ENCODE results near the gene ASF1A.

The ASF1A gene

DNA sequence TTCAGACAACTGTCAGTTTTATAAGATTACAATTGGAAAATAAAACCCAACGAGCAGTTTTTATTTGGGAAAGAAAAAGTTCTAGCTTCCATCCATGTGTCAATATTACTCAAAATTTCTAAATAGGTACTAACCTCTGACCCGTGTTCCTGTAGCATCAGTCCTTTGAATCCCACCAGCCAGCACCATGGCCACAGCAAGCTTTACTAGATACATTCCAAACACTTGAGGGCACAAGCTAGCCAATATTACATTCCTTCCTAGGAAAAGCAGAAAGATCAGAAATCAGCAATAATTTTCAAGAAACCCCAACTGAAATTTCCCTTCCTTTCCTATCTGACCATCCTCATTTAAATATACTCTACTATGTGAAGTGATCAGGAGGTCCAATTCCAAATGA, 19.2 kb downstream of the ASF1A start:
- no peak for DNase-seq (ENCODE audit: low spot score)

DNA sequence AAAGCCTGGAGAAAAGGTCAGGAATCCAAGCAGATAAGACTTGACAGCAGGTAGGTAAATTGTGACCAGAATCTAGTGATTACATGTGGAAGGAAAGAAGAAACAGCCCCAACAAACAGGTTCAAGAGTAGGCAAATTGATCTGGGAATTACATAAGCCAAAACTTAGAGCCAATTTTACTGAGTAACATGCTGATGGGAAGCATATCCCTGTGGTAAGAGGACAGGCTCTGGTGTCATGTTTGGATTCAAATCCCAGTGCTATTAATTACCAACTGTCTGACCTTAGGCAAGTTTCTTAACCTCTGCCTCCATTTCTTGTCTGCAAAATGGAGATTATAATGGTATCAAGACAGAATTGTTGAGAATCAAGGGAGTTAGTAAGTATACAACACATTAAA, 20.6 kb downstream of the ASF1A start:
- no peak for DNase-seq (ENCODE audit: low spot score)

DNA sequence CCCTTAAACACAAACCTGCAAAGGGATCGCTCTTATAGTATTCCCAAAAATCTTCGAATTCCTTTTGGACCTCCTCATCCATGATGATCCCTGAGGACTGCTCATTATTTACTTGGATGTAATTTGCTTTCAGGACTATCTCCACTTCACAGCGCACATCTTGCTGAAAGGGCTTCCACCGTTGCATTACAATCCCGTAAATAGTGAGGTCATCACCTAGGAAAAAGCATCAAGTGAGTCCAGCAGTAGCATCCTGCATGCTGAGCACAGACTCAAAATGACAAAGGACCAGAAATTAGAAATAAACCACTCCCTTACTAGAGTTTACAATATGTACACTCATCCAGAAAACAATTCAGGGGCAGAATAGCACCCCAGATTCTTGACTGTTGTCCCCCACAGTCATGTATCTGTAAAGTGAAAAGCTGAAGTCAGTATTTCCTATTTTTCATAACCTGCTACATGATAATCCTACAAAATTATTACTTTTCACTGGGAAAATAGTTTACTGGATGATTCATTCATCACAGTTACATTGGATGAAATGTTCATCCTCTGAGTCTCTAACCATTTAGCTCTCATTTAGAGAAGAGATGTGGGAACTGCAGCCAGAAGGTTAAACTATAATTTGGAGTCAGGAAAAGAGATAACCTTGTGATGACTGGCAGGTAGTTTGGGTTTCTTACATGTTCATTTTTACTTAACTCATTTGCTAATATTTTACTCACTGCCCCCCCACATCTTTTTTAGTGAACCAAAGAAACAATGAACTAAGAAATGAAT, 23.8 kb downstream of the ASF1A start:
- DNase-seq (ENCODE audit: low spot score), result no peak

GRCh38 chr6:118918329-118918725, 24.4 kb downstream of the ASF1A start:
- DNase-seq (ENCODE audit: low spot score), result no peak

GRCh38 chr6:118921084-118921483, 27.1 kb downstream of the ASF1A start:
- no peak for DNase-seq (ENCODE audit: low spot score)

DNA sequence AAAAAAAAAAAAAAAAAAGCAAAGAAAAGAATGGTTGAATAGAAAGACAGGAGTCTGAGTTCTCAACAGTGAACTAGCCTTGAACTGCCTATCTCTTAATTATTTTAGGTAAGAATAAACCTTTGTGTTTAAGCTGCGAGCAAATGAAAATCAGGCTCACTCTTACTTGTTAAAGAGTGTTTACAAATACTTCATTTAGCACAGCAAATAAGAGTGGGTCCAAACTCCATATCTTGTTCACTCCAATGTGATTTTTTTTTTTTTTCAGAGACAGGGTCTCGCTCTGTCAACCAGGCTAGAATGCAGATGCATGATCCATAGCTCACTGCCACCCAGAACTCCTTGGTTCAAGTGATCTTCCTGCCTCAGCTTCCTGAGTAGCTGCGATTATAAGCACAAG, 29.1 kb downstream of the ASF1A start:
- DNase-seq (ENCODE audit: low spot score), result no peak

- DNase-seq (ENCODE audit: low spot score), result no peak
These were observed 36.7 kb downstream of the ASF1A start for GRCh38 chr6:118930680-118931079.

GRCh38 chr6:118931436-118931835, 37.5 kb downstream of the ASF1A start:
- DNase-seq (ENCODE audit: low spot score), result no peak

- DNase-seq (ENCODE audit: low spot score), result no peak
These were observed 38.5 kb downstream of the ASF1A start for GRCh38 chr6:118932421-118932820.

GRCh38 chr6:118933855-118934460, 40.0 kb downstream of the ASF1A start:
- no peak for DNase-seq (ENCODE audit: low spot score)

DNA sequence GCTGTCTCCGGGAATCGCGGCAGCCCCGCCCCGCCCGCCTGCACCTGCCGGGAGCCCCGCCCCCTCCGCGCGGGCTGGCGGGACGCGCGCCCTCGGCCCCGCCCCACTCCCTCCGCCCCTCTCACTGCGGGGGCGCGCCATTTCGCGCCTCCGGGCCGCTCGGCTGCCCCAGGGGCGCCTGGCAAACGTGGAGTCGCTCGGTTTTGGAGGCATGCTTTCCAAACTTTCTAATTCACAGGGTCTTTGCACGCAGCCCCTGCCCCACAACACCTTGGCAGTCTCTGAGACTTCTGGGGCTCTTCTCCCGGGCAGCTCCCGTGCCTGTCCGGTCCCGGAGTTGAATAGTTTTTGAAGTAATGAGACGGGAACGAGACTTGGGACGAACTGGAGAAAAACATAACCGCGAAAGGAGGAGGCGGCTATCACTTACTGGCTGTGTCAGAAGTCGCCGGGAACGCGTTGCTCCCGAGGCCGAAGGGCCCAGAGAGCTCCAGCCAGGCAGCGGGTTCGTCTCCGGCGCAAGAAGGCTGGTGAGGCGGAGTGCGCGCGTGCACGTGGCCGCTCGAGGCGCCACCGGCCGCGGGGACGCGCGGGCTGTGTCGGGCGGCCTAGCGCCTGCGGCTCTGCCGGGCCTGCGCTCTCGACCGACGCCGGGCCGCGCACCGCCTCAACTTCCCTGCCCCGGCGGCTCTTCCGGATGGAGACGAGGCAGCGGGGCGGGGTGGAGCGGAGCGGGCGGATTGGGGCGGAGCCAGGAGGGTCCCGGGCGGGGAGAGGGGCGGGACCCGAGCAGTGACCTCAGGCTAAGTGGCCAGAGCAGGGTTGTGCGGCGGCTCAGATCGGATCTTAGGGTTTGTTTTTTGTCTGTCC, 40.7 kb downstream of the ASF1A start, which contains the start of gene MCM9:
Gene MCM9, minus strand, starts transcription at position 699 of the 870 bp plus-strand sequence. CDS start 3,436 bp downstream, outside the sequence.
- DNase-seq (ENCODE audit: low spot score), result peak; percentile 85

GRCh38 chr6:118935331-118935668, 41.3 kb downstream of the ASF1A start:
- DNase-seq (ENCODE audit: low spot score), result no peak

DNA sequence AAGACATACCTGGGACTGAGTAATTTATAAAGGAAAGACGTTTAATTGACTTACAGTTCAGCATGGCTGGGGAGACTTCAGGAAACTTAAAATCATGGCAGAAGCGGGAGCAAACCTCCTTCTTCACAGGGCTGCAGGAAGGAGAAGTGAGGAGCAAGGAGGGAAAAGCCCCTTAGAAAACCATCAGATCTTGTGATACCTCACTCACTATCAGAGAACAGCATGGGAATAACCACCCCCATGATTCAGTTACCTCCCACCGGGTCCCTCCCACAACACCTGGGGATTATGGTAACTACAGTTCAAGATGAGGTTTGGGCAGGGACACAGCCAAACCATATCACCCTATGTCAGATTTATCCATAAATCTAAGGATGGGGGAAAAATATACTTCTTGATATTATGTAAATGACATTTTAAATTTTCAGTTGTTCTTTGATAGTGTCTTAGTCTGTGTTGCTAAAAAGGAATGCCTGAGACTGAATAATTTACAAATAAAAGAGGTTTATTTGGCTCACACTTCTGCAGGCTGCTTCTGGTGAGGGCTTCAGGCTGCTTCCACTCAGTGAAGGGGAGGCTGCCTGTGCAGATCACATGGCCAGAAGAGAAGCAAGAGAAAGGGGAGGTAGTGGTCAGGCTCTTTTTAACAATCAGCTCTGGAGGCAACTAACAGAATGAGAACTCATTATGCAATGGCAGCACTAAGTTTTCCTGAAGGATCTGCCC, 42.2 kb downstream of the ASF1A start:
- DNase-seq (ENCODE audit: low spot score), result no peak

DNA sequence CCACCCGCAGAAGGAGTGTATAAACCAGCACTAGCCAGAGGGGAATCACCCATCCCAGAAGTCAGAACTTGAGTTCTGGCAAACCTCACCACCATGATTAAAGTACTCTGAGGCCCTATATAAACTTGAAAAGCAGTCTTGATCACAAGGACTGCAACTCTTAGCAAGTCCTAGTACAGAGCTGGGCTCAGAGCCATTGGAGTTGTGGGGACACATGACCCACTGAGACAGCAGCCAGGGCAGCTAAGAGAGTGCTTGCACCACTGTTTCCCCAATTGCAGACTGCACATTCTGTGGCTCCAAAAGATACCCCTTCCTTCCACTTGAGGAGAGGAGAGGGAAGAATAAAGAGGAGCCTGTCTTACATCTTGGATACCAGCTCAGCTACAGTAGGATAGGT, 45.7 kb downstream of the ASF1A start:
- DNase-seq (ENCODE audit: low spot score), result peak; percentile 26

- DNase-seq (ENCODE audit: low spot score), result no peak
These were observed 46.8 kb downstream of the ASF1A start for GRCh38 chr6:118940770-118941169.

- DNase-seq (ENCODE audit: low spot score), result no peak
These were observed 51.3 kb downstream of the ASF1A start for GRCh38 chr6:118945217-118945616.

GRCh38 chr6:118952683-118953082, 58.7 kb downstream of the ASF1A start:
- no peak for DNase-seq (ENCODE audit: low spot score)

- DNase-seq (ENCODE audit: low spot score), result no peak
These were observed 59.4 kb downstream of the ASF1A start for GRCh38 chr6:118953391-118953790.

Measured in pons (tissue), 1 donor.